Measurements from ENCODE around the gene CACNA2D4. TPM values are rescaled to one million over a fixed set of nuclear protein-coding genes. Genes with fewer than 3 reads are reported as not detected.

Gene CACNA2D4
- total RNA-seq, 1 donor from 2014 or later, result 0.45 TPM

- no peaks in the 10 kb centered on the region for H3K36me3 Mint-ChIP-seq
- H3K4me3 Mint-ChIP-seq, result no peak overlapping the region
- no peak overlapping the region for H3K27ac Mint-ChIP-seq
- no peak for TF ChIP-seq CTCF (IDR thresholded peaks at IDR 0.05; ENCODE audit: unreplicated experiment)
- peaks cover 23% of the 10 kb centered on the region for H3K27me3 Mint-ChIP-seq (ENCODE audit: low read depth)
- no peaks in the 10 kb centered on the region for H3K4me1 Mint-ChIP-seq
- DNase-seq (ENCODE audit: low spot score in 2 of 2, unreplicated experiment in 2 of 2), result no peak
- H3K9me3 Mint-ChIP-seq, result no peaks in the 10 kb centered on the region
Observed at GRCh38 chr12:1811948-1812291, 106.5 kb downstream of the CACNA2D4 start.

DNA sequence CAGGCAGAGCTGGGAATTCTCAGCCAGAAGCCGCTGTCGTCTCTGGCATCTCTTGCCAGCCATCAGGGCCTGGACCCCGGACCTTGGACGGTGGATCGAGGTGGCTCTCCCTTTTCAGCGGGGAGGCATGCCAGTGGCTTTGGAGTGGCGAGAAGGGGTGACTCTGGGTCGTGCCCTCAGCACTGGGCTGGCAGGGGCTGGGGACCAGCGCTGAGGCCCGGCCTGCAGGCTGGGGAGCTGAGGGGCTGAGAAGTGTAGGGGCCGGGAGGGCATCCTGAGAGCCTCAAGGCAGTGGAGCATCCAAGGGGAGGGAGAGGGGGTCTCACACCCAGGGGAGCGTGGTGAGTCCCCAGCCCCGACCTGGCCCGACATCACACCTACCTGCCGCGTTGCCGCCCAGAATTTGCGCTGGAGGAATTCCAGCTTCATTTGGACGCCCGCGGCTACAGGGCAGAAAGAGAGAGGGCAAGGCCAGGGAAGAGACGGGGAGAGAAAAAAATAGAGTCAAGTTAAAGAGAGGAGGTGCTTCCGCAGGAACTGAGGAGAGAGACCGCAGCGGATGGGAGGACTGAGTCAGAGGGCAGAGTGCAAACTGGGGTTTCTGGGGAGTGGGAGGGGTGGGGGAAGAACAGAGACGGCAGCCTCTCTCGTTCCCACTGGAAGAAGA lies 107.0 kb downstream of the CACNA2D4 start:
- Mint-ChIP-seq H3K27ac (no peak overlapping the region), H3K4me3 (no peak overlapping the region), H3K27me3 (ENCODE audit: low read depth) (peaks cover 19% of the 10 kb centered on the region), H3K36me3 (no peaks in the 10 kb centered on the region), H3K4me1 (no peaks in the 10 kb centered on the region), H3K9me3 (no peaks in the 10 kb centered on the region)
- no peak for DNase-seq (ENCODE audit: low spot score in 2 of 2, unreplicated experiment in 2 of 2)
- TF ChIP-seq CTCF (IDR thresholded peaks at IDR 0.05; ENCODE audit: unreplicated experiment), result no peak

DNA sequence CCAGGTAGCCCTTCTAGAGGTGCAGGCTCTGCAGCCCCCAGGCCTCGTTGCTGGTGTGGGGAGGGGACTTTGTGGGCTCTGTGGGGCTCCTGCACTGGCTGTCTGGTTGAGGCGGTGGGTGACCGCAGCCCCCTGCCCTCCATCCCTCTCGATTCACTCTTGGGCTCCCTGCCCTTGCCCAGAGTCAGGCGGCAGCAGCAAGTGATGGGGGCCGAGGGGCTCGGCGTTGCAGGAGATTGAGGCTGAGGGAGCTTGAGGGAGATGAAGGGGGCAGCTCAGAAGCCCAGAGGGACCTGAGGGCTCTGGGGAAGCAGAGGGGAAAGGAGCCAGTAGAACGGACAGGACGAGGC lies 107.5 kb downstream of the CACNA2D4 start:
- no peak for DNase-seq (ENCODE audit: low spot score in 2 of 2, unreplicated experiment in 2 of 2)
- H3K4me1 Mint-ChIP-seq, result no peaks in the 10 kb centered on the region
- TF ChIP-seq CTCF (IDR thresholded peaks at IDR 0.05; ENCODE audit: unreplicated experiment), result no peak
- H3K36me3 Mint-ChIP-seq, result no peaks in the 10 kb centered on the region
- peaks cover 16% of the 10 kb centered on the region for H3K27me3 Mint-ChIP-seq (ENCODE audit: low read depth)
- no peak overlapping the region for H3K27ac Mint-ChIP-seq
- H3K4me3 Mint-ChIP-seq, result no peak overlapping the region
- H3K9me3 Mint-ChIP-seq, result no peaks in the 10 kb centered on the region

GRCh38 chr12:1810201-1810930 lies 108.1 kb downstream of the CACNA2D4 start:
- Mint-ChIP-seq H3K27ac (no peak overlapping the region), H3K4me3 (no peak overlapping the region)

GRCh38 chr12:1809591-1810190 lies 108.8 kb downstream of the CACNA2D4 start:
- TF ChIP-seq CTCF (IDR thresholded peaks at IDR 0.05; ENCODE audit: unreplicated experiment), result no peak
- H3K4me1 Mint-ChIP-seq, result peaks cover 2% of the 10 kb centered on the region
- peaks cover 7% of the 10 kb centered on the region for H3K27me3 Mint-ChIP-seq (ENCODE audit: low read depth)
- no peak for DNase-seq (ENCODE audit: low spot score in 2 of 2, unreplicated experiment in 2 of 2)
- H3K4me3 Mint-ChIP-seq, result no peak overlapping the region
- no peaks in the 10 kb centered on the region for H3K36me3 Mint-ChIP-seq
- H3K27ac Mint-ChIP-seq, result no peak overlapping the region
- no peaks in the 10 kb centered on the region for H3K9me3 Mint-ChIP-seq

More at GRCh38 chr12:1810201-1810930, 108.1 kb downstream of the CACNA2D4 start:
- Mint-ChIP-seq H3K9me3 (no peaks in the 10 kb centered on the region), H3K27me3 (ENCODE audit: low read depth) (peaks cover 12% of the 10 kb centered on the region), H3K4me1 (no peaks in the 10 kb centered on the region), H3K36me3 (no peaks in the 10 kb centered on the region)
- DNase-seq (ENCODE audit: low spot score in 2 of 2, unreplicated experiment in 2 of 2), result no peak
- TF ChIP-seq CTCF (IDR thresholded peaks at IDR 0.05; ENCODE audit: unreplicated experiment), result no peak
